Esophagus (tissue), 2 donors: ENCODE data around the gene BDNF. TPM values are rescaled to one million over a fixed set of nuclear protein-coding genes. Genes with fewer than 3 reads are reported as not detected.

Experiments
- H3K27ac ChIP-seq, 2 donors: one replicate each; pipeline ENCODE4 v1.5.1; 2013; ENCODE audit warnings: low read depth in 2 of 2, mild to moderate bottlenecking in 2 of 2, inconsistent platforms in 1 of 2, low read length in 1 of 2, moderate library complexity in 1 of 2
- H3K27me3 ChIP-seq, 2 donors: one replicate each; pipeline ENCODE4 v1.6.1; 2013; ENCODE audit warnings: low read length in 2 of 2, control low read depth in 1 of 2, mild to moderate bottlenecking in 1 of 2; ENCODE audit not compliant: insufficient read depth in 2 of 2, control insufficient read depth in 1 of 2
- H3K36me3 ChIP-seq, 2 donors: one replicate each; pipeline ENCODE4 v1.6.1; 2013; ENCODE audit warnings: low read length in 1 of 2; ENCODE audit not compliant: control insufficient read depth in 2 of 2, insufficient read depth in 2 of 2
- H3K4me1 ChIP-seq, 2 donors: one replicate each; pipeline ENCODE4 v1.6.1; 2013; ENCODE audit warnings: low read length in 1 of 2; ENCODE audit not compliant: control insufficient read depth in 2 of 2, insufficient read depth in 2 of 2
- H3K4me3 ChIP-seq, 2 donors: one replicate each; pipeline ENCODE4 v1.5.1; 2013; ENCODE audit warnings: low read length in 2 of 2, mild to moderate bottlenecking in 2 of 2, low read depth in 1 of 2, moderate library complexity in 1 of 2
- H3K9me3 ChIP-seq, 2 donors: one replicate each; pipeline ENCODE4 v1.6.1; 2013; ENCODE audit warnings: mild to moderate bottlenecking in 2 of 2, low read depth in 1 of 2, low read length in 1 of 2, moderate library complexity in 1 of 2; ENCODE audit not compliant: control insufficient read depth in 2 of 2, insufficient read depth in 1 of 2
- WGBS, 2 donors: extraction: QIAGEN DNeasy Blood & Tissue Kit; methylation state at CpG; one replicate each; pipeline ENCODE4 v1.1.7; 2013; 5-methylcytosine and 5-hydroxymethylcytosine counted together
- polyA plus RNA-seq, 2 donors: library from polyadenylated mRNA; stranded (reverse); fragments of 200-250 nt; gene quantifications; one replicate each; pipeline ENCODE4 v1.2.3, GENCODE V29; 2013
- donor health status: healthy with polysubstance abuse.
- donor health status: Bipolar disorder and iron deficiency.

BDNF gene
- polyA plus RNA-seq, 2 donors, result 0.37 to 0.80 TPM

DNA sequence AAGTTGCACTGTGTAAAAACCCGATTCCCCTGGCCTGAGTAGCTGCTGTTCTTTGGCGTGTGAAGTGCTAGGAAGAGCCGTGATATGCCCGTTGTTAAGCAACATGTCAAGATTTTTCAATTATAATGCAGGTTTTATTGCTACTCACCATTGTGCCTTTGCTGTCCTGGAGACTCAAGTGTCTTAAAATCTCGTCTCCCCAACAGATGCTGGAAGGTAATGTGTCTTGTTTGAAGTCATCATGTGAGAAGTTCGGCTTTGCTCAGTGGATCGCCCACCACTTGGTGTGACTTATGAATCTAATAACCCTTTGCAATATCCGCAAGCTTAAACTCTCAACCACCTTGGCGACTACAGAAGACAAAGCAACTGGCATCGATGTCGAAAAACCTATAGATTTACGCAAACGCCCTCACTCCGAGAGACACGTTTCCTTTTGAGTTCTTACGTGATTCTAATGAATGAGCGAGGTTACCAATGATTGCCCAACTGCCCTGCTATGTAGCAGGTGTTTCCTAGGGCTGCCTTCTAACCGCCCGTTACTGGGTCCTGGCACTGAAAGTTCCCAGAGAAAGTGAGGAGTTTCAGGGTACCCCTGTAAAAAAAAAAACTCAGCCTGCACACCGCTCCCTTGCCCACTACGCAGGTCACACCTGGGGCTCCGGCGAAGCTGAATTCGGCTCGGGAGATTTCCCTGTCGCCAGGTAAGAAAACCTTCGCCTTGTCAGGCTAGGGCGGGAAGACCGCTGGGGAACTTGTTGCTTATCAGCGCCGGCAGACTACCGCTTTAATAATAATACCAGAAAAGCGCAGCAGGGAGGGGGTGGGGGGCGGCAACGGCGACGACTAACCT, 21.2 kb upstream of the BDNF start:
- H3K27me3 ChIP-seq, result peaks cover 11 to 25% of the 10 kb centered on the region in 2 donors
- H3K4me3 ChIP-seq, result peak overlapping the region in 1 of 2 donors; percentile 26
- no peak overlapping the region for H3K27ac ChIP-seq
- 6 to 8% methylated on average over 37 of the region's 37 CpGs for WGBS, 2 donors
- H3K9me3 ChIP-seq, result peaks cover 0 to 11% of the 10 kb centered on the region in 2 donors
- no peaks in the 10 kb centered on the region for H3K36me3 ChIP-seq
- H3K4me1 ChIP-seq, result peaks cover 12 to 14% of the 10 kb centered on the region in 2 donors

GRCh38 chr11:27720277-27720830, 20.1 kb upstream of the BDNF start:
- Histone ChIP-seq H3K4me3 (no peak overlapping the region), H3K27ac (no peak overlapping the region), H3K9me3 (peaks cover 0 to 11% of the 10 kb centered on the region in 2 donors), H3K36me3 (no peaks in the 10 kb centered on the region), H3K27me3 (peaks cover 8 to 25% of the 10 kb centered on the region in 2 donors), H3K4me1 (peaks cover 12 to 14% of the 10 kb centered on the region in 2 donors)
- WGBS, 2 donors, result 10 to 11% methylated on average over 25 of the region's 25 CpGs

GRCh38 chr11:27719546-27719925, 19.3 kb upstream of the BDNF start:
- WGBS, 2 donors, result 7 to 11% methylated on average over 15 of the region's 16 CpGs
- H3K4me3 ChIP-seq, result peak overlapping the region in 1 of 2 donors; percentile 34
- H3K36me3 ChIP-seq, result no peaks in the 10 kb centered on the region
- H3K27me3 ChIP-seq, result peaks cover 8 to 25% of the 10 kb centered on the region in 2 donors
- peaks cover 12 to 14% of the 10 kb centered on the region in 2 donors for H3K4me1 ChIP-seq
- no peak overlapping the region for H3K27ac ChIP-seq
- peaks cover 0 to 11% of the 10 kb centered on the region in 2 donors for H3K9me3 ChIP-seq

- peaks cover 12 to 14% of the 10 kb centered on the region in 2 donors for H3K4me1 ChIP-seq
- H3K36me3 ChIP-seq, result no peaks in the 10 kb centered on the region
- WGBS, 2 donors, result 3 to 5% methylated on average over 36 to 52 of the region's 52 CpGs
- peaks cover 8 to 25% of the 10 kb centered on the region in 2 donors for H3K27me3 ChIP-seq
- peak overlapping the region in 1 of 2 donors; percentile 22 for H3K27ac ChIP-seq
- H3K4me3 ChIP-seq, result peak overlapping the region in 1 of 2 donors; percentile 34
- peaks cover 0 to 11% of the 10 kb centered on the region in 2 donors for H3K9me3 ChIP-seq
These were observed 18.7 kb upstream of the BDNF start for GRCh38 chr11:27718863-27719545.

DNA sequence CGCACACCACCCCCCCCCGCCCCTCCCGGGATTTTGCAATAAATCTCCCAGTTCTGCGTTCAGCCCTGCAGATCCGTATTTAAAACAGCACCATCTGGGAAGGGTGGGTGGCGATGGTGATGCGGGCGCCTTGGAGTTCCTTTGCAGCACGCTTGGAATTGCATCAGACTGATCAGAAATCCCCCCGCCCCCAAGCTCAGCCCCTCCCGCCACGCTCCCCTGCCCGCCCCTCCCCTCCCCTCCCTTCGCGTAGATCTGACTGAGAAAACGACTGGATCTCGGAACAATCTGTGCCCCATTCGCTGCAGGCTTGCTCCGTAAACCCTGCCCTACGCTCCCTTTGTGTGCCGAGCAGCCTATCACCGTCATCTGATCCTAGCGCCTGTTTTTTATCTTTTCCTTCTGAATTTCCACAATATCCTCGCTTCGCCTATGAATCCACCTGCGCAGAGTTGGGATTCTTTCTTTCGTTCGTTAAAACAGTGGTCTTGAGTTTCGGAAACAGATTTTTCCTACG, 18.1 kb upstream of the BDNF start:
- H3K4me3 ChIP-seq, result peak overlapping the region in 1 of 2 donors; percentile 34
- H3K27ac ChIP-seq, result no peak overlapping the region
- peaks cover 12 to 14% of the 10 kb centered on the region in 2 donors for H3K4me1 ChIP-seq
- WGBS, 2 donors, result 2 to 3% methylated on average over 27 to 30 of the region's 30 CpGs
- H3K9me3 ChIP-seq, result peaks cover 0 to 11% of the 10 kb centered on the region in 2 donors
- no peaks in the 10 kb centered on the region for H3K36me3 ChIP-seq
- peaks cover 8 to 25% of the 10 kb centered on the region in 2 donors for H3K27me3 ChIP-seq

DNA sequence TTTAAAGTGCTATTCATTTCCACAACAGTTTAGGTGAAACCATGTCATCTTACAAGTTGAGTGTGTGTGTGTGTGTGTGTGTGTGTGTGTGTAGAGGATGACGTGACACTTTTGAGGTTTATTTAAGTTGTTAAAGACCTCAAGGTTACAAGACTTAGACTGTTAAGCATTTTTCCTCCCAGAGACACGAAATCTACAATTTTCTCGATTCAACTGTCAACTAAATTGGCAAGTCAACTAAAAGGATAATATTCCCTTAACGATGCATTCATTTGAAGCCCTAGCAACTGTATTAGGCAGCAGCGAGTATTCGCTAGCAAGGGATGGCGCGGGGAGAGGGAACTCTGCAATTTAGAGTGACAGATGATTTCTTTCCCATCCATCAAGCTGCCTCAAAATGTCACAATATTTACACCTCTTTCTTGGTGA, 17.6 kb upstream of the BDNF start:
- H3K4me3 ChIP-seq, result peak overlapping the region in 1 of 2 donors; percentile 34

GRCh38 chr11:27717377-27717776, 17.1 kb upstream of the BDNF start:
- H3K4me1 ChIP-seq, result peaks cover 8 to 11% of the 10 kb centered on the region in 2 donors
- no peaks in the 10 kb centered on the region for H3K36me3 ChIP-seq
- H3K27ac ChIP-seq, result no peak overlapping the region
- H3K27me3 ChIP-seq, result peaks cover 8 to 22% of the 10 kb centered on the region in 2 donors
- no peak overlapping the region for H3K4me3 ChIP-seq
- peaks cover 0 to 8% of the 10 kb centered on the region in 2 donors for H3K9me3 ChIP-seq

More for the DNA sequence above, 17.6 kb upstream of the BDNF start:
- WGBS, 2 donors, result 11 to 13% methylated on average over 8 of the region's 8 CpGs
- no peak overlapping the region for H3K27ac ChIP-seq
- peaks cover 0 to 8% of the 10 kb centered on the region in 2 donors for H3K9me3 ChIP-seq
- H3K4me1 ChIP-seq, result peaks cover 11 to 12% of the 10 kb centered on the region in 2 donors
- peaks cover 8 to 22% of the 10 kb centered on the region in 2 donors for H3K27me3 ChIP-seq
- H3K36me3 ChIP-seq, result no peaks in the 10 kb centered on the region

DNA sequence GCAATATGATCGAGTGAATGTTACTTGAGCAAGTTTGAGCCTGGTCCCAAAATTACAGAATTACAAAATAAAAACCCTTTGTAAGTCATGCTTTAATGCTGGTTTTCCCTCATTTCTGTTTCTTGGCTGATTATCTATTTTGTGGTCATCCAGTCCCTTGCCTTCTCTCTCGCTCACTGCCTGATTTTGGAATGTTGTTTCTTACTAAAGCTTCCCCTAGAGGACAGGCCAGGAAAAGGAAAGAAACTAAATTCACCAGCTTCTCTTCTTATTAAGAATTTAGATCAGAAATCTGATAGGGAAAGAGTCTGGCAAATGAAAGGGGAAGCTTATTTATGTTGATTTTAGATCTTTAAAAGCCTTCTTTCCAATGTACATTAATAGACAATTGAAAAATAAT, 16.6 kb upstream of the BDNF start:
- H3K27me3 ChIP-seq, result peaks cover 8 to 21% of the 10 kb centered on the region in 2 donors

DNA sequence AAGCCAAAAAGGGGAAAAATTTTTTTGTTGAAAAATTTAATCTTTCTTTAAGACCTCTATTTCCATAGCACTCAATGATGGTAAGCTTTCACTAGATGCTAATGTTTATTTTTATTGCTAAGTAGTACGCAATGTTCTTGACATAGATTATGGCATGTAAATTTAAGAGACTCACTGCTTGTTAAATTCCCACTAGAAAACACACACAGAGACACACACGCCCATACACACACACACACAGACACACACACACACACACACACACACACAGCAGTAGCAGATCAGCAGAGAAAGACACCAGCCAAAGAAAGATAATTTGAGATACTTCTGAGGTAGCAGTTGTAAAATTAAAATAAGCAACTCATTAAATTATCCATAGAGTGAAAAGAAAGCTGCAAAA, 16.0 kb upstream of the BDNF start:
- Histone ChIP-seq H3K27ac (no peak overlapping the region), H3K36me3 (no peaks in the 10 kb centered on the region), H3K4me1 (peaks cover 4% of the 10 kb centered on the region in 2 donors), H3K4me3 (no peak overlapping the region), H3K9me3 (peaks cover 0 to 5% of the 10 kb centered on the region in 2 donors), H3K27me3 (peaks cover 8 to 14% of the 10 kb centered on the region in 2 donors)
- WGBS, 2 donors, result 72 to 82% methylated on average over 2 of the region's 2 CpGs

More for the DNA sequence above, 16.6 kb upstream of the BDNF start:
- Histone ChIP-seq H3K9me3 (peaks cover 0 to 5% of the 10 kb centered on the region in 2 donors), H3K4me1 (peaks cover 4 to 6% of the 10 kb centered on the region in 2 donors), H3K4me3 (no peak overlapping the region), H3K36me3 (no peaks in the 10 kb centered on the region), H3K27ac (no peak overlapping the region)
- 55 to 66% methylated on average over 2 of the region's 2 CpGs for WGBS, 2 donors
